SHP77 treated with DMSO at 0.1 percent for 48 hours (cell line): ENCODE data around the gene YPEL3.

ENCODE experiments used
- DNase-seq: peaks from one replicate; lab custom pipeline; 2025; lab: John Stamatoyannopoulos, UW

The YPEL3 gene

GRCh38 chr16:30068750-30069610 lies 27.0 kb downstream of the YPEL3 start:
- no peak for DNase-seq

GRCh38 chr16:30068333-30068732 lies 27.7 kb downstream of the YPEL3 start:
- DNase-seq = no peak

GRCh38 chr16:30067584-30067916 lies 28.5 kb downstream of the YPEL3 start:
- DNase-seq = no peak

GRCh38 chr16:30066761-30067583 lies 29.0 kb downstream of the YPEL3 start:
- no peak for DNase-seq

GRCh38 chr16:30065943-30066760 lies 29.9 kb downstream of the YPEL3 start:
- DNase-seq = no peak

GRCh38 chr16:30065102-30065942 lies 30.7 kb downstream of the YPEL3 start, which contains the start of gene ALDOA:
Gene ALDOA (plus strand): TSS chr16:30065760. CDS start chr16:30066898, 1,138 bp downstream.
- peak; percentile 94 for DNase-seq

GRCh38 chr16:30064729-30065101 lies 31.3 kb downstream of the YPEL3 start:
- no peak for DNase-seq

GRCh38 chr16:30063893-30064728 lies 31.9 kb downstream of the YPEL3 start:
- peak; percentile 96 for DNase-seq

- DNase-seq = no peak
These were observed 32.6 kb downstream of the YPEL3 start for GRCh38 chr16:30063278-30063892.

- DNase-seq = no peak
These were observed 35.0 kb downstream of the YPEL3 start for GRCh38 chr16:30060836-30061554.

GRCh38 chr16:30060346-30060745 lies 35.7 kb downstream of the YPEL3 start:
- DNase-seq = no peak

- DNase-seq = no peak
These were observed 41.0 kb downstream of the YPEL3 start for GRCh38 chr16:30054959-30055553.

- DNase-seq = no peak
These were observed 41.6 kb downstream of the YPEL3 start for GRCh38 chr16:30054451-30054850.

- DNase-seq = no peak
These were observed 42.5 kb downstream of the YPEL3 start for GRCh38 chr16:30053376-30054015.

- DNase-seq = peak; percentile 95
These were observed 43.2 kb downstream of the YPEL3 start for GRCh38 chr16:30052671-30053372.

- no peak for DNase-seq
These were observed 44.5 kb downstream of the YPEL3 start for GRCh38 chr16:30051518-30051917.

- DNase-seq = no peak
These were observed 46.1 kb downstream of the YPEL3 start for GRCh38 chr16:30049871-30050270.

- DNase-seq = no peak
These were observed 49.4 kb downstream of the YPEL3 start for GRCh38 chr16:30046588-30046987.
